Measurements from ENCODE around the gene GALNT9.

GRCh38 chr12:132207083-132207775, 122.2 kb downstream of the GALNT9 start:
- TF ChIP-seq CTCF (IDR thresholded peaks at IDR 0.05) (no peak), POLR2A (IDR thresholded peaks at IDR 0.05) (no peak), POLR2AphosphoS5 (IDR thresholded peaks at IDR 0.05) (no peak)

Measured in prostate gland (tissue), 2 donors.